H7 (cell line): ENCODE data around the gene PRR5. TPM values are rescaled to one million over a fixed set of nuclear protein-coding genes. Genes with fewer than 3 reads are reported as not detected.
A peak's percentile ranks its signal among the peaks of the same experiment; 100 is the strongest.

Source experiments
- DNase-seq: peaks from one replicate; pipeline ENCODE4 v3.0.0; 2012
- H3K27me3 ChIP-seq: 2 replicates; pipeline ENCODE4 v1.6.0; 2011; ENCODE audit warnings: mild to moderate bottlenecking, low read length; ENCODE audit not compliant: control insufficient read depth, insufficient read depth
- H3K36me3 ChIP-seq: replicated peaks from 2 replicates; pipeline ENCODE4 v1.5.1; 2011; ENCODE audit warnings: low read length; ENCODE audit not compliant: control insufficient read depth, insufficient read depth
- H3K4me3 ChIP-seq: 2 replicates; pipeline ENCODE4 v1.5.1; 2011; ENCODE audit warnings: low read depth, mild to moderate bottlenecking, control low read depth, low read length, moderate library complexity; ENCODE audit not compliant: insufficient read depth
- total RNA-seq: library from RNA; depleted of rRNA; stranded (reverse); fragments of >200 nt; shearing (Covaris generic); gene quantifications from 2 replicates; pipeline ENCODE4 v1.2.3, GENCODE V29; 2014

PRR5 gene
- total RNA-seq, 1 experiment from 2014 or later: 8.4 TPM

GRCh38 chr22:44752285-44753188 lies 50.5 kb downstream of the PRR5 start, which contains the start of gene ARHGAP8:
TSS of gene ARHGAP8 (plus strand) at chr22:44752575. CDS start at chr22:44786528, 33,953 bp downstream.
- Histone ChIP-seq H3K4me3 (peak within 1 kb of the TSS; percentile 65), H3K27me3 (peaks cover 11% of the 10 kb centered on the region; the same call in 1 of the 2 replicates), H3K36me3 (no peaks in the 10 kb centered on the region)
- DNase-seq: peak; percentile 98

GRCh38 chr22:44753189-44754042 lies 51.4 kb downstream of the PRR5 start:
- no peaks in the 10 kb centered on the region for H3K36me3 ChIP-seq
- peak; percentile 53 for DNase-seq
- peaks cover 11% of the 10 kb centered on the region; the same call in 1 of the 2 replicates for H3K27me3 ChIP-seq
- H3K4me3 ChIP-seq: peak overlapping the region; percentile 65

GRCh38 chr22:44754998-44755397 lies 53.0 kb downstream of the PRR5 start:
- peak; percentile 33 for DNase-seq
- Histone ChIP-seq H3K4me3 (no peak overlapping the region), H3K36me3 (no peaks in the 10 kb centered on the region), H3K27me3 (peaks cover 11% of the 10 kb centered on the region; the same call in 1 of the 2 replicates)

GRCh38 chr22:44755417-44755816 lies 53.4 kb downstream of the PRR5 start:
- Histone ChIP-seq H3K4me3 (no peak overlapping the region), H3K36me3 (no peaks in the 10 kb centered on the region), H3K27me3 (peaks cover 11% of the 10 kb centered on the region; the same call in 1 of the 2 replicates)
- DNase-seq: peak; percentile 34

GRCh38 chr22:44755956-44756361 lies 54.0 kb downstream of the PRR5 start:
- DNase-seq: peak; percentile 77
- H3K4me3 ChIP-seq: no peak overlapping the region
- H3K27me3 ChIP-seq: peaks cover 11% of the 10 kb centered on the region; the same call in 1 of the 2 replicates
- H3K36me3 ChIP-seq: no peaks in the 10 kb centered on the region

GRCh38 chr22:44758344-44758973 lies 56.5 kb downstream of the PRR5 start:
- DNase-seq: no peak
- H3K27me3 ChIP-seq: peaks cover 4% of the 10 kb centered on the region; the same call in 1 of the 2 replicates
- no peak overlapping the region for H3K4me3 ChIP-seq
- no peaks in the 10 kb centered on the region for H3K36me3 ChIP-seq

- Histone ChIP-seq H3K4me3 (no peak overlapping the region), H3K36me3 (no peaks in the 10 kb centered on the region), H3K27me3 (no peaks in the 10 kb centered on the region; the same call in 1 of the 2 replicates)
- no peak for DNase-seq
These were observed 57.0 kb downstream of the PRR5 start for GRCh38 chr22:44759001-44759400.

GRCh38 chr22:44759430-44760310 lies 57.7 kb downstream of the PRR5 start:
- H3K36me3 ChIP-seq: no peaks in the 10 kb centered on the region
- no peaks in the 10 kb centered on the region for H3K27me3 ChIP-seq
- H3K4me3 ChIP-seq: no peak overlapping the region
- peak; percentile 14 for DNase-seq

GRCh38 chr22:44760476-44760875 lies 58.5 kb downstream of the PRR5 start:
- no peaks in the 10 kb centered on the region for H3K27me3 ChIP-seq
- H3K36me3 ChIP-seq: no peaks in the 10 kb centered on the region

GRCh38 chr22:44761025-44761424 lies 59.0 kb downstream of the PRR5 start:
- H3K36me3 ChIP-seq: no peaks in the 10 kb centered on the region
- H3K4me3 ChIP-seq: no peak overlapping the region
- DNase-seq: no peak
- H3K27me3 ChIP-seq: no peaks in the 10 kb centered on the region

More at GRCh38 chr22:44760476-44760875, 58.5 kb downstream of the PRR5 start:
- H3K4me3 ChIP-seq: no peak overlapping the region
- no peak for DNase-seq

GRCh38 chr22:44764373-44764772 lies 62.4 kb downstream of the PRR5 start:
- Histone ChIP-seq H3K27me3 (no peaks in the 10 kb centered on the region), H3K4me3 (no peak overlapping the region), H3K36me3 (no peaks in the 10 kb centered on the region; the same call in 1 of the 2 replicates)
- DNase-seq: peak; percentile 22

- H3K27me3 ChIP-seq: no peaks in the 10 kb centered on the region
- H3K4me3 ChIP-seq: no peak overlapping the region
- no peaks in the 10 kb centered on the region; the same call in 1 of the 2 replicates for H3K36me3 ChIP-seq
- peak; percentile 47 for DNase-seq
These were observed 63.0 kb downstream of the PRR5 start for GRCh38 chr22:44764974-44765373.

- H3K27me3 ChIP-seq: no peaks in the 10 kb centered on the region
- no peaks in the 10 kb centered on the region; the same call in 1 of the 2 replicates for H3K36me3 ChIP-seq
- peak; percentile 56 for DNase-seq
- H3K4me3 ChIP-seq: no peak overlapping the region
These were observed 63.7 kb downstream of the PRR5 start for GRCh38 chr22:44765571-44766285.
